Prostate gland (tissue), 2 donors: ENCODE measurements around the gene NGEF.

Experiments
- CTCF ChIP-seq, 4 experiments: fragments of 200-600 bp in 2 of 4; fragments of 450-650 bp in 2 of 4; sonication (generic) in 2 of 4; IDR thresholded peaks; 1 replicate in 3 of 4; 2 replicates in 1 of 4; pipeline ENCODE4 v1.5.1; 2016 to 2019; ENCODE audit warnings: antibody characterized with exemption in 4 of 4, mild to moderate bottlenecking in 2 of 4, moderate library complexity in 2 of 4
- POLR2A ChIP-seq: fragments of 450-650 bp; IDR thresholded peaks from one replicate; pipeline ENCODE4 v1.6.1; 2016; ENCODE audit warnings: antibody characterized with exemption, mild to moderate bottlenecking

- TF ChIP-seq CTCF (IDR thresholded peaks at IDR 0.05) (no peak), POLR2A (no peak)
Observed at GRCh38 chr2:232980683-232981082, 32.4 kb downstream of the NGEF start.
